ENCODE results near the gene SMIM38.
"Not testable (repeated sequence)": the region's sequence is repeated elsewhere in the genome, so short reads cannot be mapped to it uniquely, and the experiment has no call there.

SMIM38 gene

DNA sequence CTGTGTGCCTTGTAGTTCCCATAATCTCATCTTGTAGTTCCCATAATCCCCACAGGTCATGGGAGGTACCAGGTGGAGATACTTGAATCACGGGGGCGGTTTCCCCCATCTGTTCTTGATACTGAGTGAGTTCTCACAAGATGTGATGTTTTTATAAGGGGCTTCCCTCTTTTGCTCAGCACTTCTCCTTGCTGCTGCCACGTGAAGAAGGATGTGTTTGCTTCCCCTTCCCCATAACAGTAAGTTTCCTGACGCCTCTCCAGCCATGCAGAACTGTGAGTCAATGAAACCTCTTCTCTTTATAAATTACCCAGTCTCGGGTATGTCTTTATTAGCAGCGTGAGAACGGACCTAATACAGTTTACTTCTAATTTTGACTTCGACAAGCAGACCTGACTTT, 14.0 kb upstream of the SMIM38 start:
- no peak for DNase-seq

- no peak for DNase-seq
Measured at GRCh38 chr11:69142895-69143294, 12.8 kb upstream of the SMIM38 start.

DNA sequence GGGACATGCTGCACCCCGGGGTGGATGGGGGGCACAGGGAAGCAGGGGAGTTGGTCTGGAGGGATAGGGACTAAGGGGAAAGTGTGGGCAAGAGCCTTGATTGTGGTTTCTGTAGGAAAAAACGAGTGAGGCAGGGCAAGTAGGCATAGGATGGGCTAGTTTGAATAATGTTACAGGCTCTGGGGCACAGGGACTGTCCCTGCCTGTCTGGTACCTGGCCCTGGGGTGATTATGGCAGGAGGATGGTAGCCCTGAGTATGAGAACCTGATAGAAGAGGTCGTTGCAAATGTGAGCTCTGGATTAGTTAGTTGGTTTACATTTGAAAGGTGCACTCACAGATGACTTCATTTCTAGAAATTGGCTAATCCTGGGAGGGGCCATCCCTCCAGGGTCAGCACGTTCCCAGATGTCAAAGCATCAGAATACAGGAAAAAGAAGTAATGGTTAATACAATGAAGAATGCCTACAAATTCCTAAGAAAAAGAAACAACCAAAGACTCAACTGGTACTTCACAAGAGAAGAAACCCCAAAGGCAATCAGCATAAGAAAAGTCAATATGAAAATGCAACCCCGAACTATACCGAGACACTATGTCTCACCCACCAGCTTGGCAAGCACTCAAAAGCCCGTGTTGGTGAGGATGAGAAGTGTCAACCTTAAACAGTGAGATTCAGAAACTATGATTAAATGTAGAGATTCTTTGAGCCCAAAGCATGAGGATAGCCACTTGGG, 11.3 kb upstream of the SMIM38 start:
- no peak for DNase-seq

DNA sequence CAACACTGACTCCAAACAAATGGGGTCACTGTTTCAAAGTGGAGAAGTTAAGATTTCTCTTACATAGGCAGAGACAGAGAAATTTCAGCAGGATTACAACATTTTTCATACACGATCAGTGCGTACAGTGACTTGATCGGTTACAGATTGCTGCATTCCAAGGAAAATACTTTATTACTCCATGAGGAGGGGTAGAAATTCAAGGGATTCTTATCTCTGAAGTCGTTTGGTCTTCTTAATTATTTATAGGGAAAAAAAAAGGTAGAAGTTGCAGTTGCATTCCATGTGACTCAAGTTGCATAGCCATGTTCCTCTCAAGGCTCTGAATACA, 10.7 kb upstream of the SMIM38 start:
- no peak for DNase-seq

DNA sequence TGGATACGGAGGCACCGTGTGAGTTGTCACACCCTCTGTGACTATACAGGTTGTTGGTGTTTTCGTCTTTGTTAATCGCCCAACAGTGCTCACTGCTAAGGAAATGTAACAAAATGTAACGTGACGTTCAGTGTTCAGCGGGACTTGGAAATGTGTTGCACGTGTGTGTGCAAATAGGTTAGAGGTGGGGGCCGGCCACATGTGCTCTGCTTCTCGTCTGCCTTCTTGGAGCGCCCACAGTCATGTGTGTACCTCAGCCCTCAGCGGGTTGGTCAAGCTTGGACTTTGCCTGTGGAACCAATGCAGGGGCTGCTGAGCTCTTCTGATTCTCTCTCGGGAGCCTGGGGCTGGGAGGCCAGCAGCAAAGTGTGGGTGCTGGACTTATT, 7.4 kb upstream of the SMIM38 start:
- no peak for DNase-seq

- DNase-seq = no peak
Measured at GRCh38 chr11:69148806-69149205, 6.9 kb upstream of the SMIM38 start.

- not testable (repeated sequence) for DNase-seq
Measured at GRCh38 chr11:69149338-69150045, 6.2 kb upstream of the SMIM38 start.

DNA sequence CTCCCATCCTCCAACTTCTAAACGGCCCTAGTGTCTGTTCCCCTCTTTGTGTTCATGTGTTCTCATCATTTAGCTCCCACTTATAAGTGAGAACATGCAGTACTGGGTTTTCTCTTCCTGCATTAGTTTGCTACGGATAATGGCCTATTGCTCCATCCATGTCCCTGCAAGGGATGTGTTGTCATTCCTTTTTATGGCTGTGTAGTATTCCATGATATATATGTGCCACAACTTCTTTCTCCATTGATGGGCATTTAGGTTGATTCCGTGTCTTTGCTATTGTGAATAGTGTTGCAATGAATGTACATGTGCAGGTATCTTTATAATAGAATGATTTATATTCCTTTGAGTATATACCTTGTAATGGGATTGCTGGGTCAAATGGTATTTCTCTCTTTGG, 5.6 kb upstream of the SMIM38 start:
- no peak for DNase-seq

DNA sequence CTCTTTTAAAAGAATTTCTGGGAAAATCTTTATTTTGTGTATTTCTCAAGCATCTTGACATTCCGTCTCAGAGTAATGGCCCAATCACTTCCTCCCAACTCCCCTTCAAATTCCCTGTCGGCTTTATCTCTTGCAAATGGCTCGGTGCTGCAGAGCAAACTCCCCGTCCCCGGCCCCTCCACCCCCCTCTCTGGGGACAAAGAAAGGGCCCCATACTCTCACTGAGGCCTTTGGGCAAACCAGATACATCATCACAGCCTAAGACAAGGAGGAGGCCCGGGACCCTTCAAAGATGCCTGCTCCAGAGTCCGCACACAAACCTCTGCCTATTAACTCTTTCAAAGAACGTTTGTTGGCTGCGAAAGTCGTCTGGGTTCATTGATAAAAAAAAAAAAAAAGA, 3.9 kb upstream of the SMIM38 start:
- no peak for DNase-seq

- no peak for DNase-seq
Measured at GRCh38 chr11:69152733-69153421, 2.9 kb upstream of the SMIM38 start.

- DNase-seq = no peak
Measured at GRCh38 chr11:69153661-69154060, 2.1 kb upstream of the SMIM38 start.

DNA sequence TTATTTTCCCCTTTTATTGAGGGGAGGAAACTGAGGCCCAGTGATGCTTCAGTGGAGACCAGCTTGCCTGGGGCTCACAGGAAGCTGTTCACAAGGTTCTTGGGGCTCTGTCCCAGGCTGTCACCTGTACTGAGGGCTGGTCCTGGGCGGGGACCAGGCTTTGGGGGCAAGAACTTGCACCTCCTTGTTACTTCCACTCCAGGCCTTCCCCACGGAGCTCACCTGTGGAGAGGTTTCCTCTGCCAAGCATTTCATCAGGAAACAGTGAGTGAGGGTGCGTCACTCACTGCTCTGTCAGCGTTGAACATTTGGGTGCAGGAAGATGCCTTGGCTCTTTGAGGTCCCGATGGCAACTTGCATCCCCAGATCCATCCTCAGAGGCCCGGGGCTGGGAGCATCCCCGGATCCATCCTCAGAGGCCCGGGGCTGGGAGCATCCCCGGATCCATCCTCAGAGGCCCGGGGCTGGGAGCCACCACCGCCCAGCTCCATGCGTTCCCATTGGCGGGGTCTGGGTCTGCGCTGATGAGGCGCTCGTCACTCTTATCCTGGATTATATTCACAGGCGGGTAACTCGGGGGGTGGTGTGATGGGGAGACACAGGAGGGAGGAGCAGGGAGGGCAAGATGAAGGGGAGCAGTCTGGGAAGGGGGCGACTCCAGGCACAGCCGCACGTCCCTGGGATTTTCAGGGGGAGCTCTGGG, 1.4 kb upstream of the SMIM38 start:
- no peak for DNase-seq

GRCh38 chr11:69154938-69155301, 815 bp upstream of the SMIM38 start:
- no peak for DNase-seq

- DNase-seq = no peak
Measured at GRCh38 chr11:69156235-69156639, 502 bp downstream of the SMIM38 start.

DNA sequence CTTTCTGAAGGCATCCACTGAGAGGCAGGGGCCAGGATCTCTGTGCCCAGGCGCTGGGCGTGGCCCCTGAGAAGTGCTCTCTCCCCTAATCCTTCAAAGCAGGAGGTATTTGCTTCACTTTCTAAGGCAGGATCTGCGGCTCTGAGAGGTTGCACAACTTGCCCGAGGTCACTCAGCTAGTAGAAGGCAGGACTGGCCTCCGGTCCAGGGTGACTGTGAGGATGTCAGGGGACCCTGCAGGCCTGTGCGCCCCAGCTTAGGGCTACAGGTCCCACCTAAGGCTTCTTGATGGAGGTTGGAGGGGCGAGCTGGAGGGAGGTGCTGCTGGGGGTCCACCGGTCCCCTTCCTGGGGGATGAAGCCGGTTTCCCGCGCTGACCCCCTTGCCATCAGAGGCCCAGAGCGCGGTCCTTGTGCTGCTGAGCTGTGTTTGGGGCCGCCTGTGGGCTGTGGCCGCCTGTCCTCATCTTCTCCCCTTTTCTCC, 979 bp downstream of the SMIM38 start:
- DNase-seq = no peak

DNA sequence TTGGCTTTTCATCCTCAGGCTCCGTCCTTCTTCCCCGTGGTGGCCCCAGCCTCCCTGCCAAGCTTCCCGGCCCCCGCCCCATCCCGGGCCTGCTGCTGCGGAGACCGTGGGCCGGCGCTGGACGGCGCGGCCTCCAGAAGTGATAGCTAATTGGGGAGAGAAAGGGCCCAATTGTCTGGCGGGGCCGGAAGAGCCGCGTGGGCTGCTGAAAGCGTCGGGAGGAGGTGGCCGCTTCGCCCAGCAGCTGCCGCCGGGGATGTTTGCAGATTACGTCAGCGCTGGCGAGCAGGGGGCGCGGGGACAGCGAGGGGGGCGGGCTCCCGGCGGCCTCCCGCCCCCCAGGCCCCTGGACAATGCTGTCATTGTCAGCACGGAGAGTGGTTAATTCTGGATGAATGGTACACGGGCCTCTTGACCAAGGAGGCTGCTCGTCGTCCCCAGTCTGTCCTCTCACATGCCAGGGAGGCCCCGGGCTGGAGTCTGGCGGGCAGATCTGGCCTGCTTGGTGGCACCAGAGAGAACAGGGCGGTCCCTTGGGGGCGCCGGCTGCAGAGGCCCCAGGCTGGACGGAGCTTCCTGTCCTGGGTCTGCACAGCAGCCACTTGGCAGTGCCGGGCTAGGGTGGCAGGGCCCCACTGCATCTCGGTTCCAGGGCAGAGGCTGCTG, 1.6 kb downstream of the SMIM38 start:
- no peak for DNase-seq

- no peak for DNase-seq
Measured at GRCh38 chr11:69157822-69158231, 2.1 kb downstream of the SMIM38 start.

DNA sequence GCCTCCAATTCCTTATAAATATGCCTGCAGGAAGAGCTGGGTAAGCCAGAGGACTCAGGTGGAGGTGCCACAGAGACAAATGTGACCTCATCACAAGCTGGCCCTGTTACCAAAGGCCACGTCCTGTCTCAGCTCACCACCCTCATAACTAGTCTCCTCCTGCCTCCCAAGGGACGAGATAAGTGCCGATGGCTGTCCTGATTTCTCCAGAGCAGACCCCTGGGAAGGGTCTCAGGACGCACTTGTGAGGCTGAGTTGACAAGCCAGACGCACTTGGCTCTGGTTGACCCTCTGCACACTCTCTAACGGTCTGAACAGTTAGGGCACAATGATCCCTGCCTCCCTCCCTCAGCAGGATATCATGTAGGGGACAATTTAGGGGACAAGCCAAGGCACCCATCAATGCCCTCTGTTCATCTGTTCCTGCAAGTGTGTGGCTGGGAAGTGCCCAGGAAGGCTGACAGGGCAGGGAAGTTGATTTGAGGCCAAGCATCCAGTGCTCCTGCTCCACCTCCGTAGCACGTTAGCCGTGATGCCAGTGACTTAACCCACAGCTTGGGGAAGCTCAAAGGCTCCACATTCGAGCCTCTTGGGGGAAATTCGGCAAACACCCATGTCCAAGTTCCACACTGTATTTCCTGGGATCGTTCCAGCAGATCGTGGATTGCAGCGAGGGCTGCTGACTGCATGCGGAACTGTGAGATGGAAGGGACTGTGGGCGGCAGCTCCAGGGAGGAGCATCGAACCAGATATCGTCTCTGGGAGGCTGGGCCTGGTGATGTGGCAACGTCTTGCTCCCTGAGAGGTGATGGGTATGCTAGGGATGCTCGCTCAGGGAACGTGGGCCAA, 2.8 kb downstream of the SMIM38 start:
- DNase-seq = no peak

- DNase-seq = no peak
Measured at GRCh38 chr11:69159150-69159852, 3.6 kb downstream of the SMIM38 start.

- no peak for DNase-seq
Measured at GRCh38 chr11:69160296-69161116, 4.8 kb downstream of the SMIM38 start.

DNA sequence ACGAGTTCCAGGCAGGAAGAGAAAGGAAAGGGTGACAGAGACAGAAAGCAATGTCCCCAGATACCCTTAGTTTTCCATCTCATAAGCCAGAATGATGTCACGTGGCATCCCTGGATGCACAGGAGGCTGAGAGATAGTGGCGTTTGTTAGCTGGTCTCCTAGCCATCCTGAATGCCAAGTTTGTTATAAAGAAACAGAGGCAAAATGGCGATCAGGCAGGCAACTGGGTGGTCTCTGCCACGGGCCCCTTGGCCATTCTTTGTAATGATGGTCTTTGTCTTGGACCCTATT, 5.3 kb downstream of the SMIM38 start:
- no peak for DNase-seq
